DND-41 (cell line): ENCODE data around the gene KNDC1.

Experiments used
- CTCF ChIP-seq: IDR thresholded peaks from 2 replicates; pipeline ENCODE4 v1.5.1; 2012; ENCODE audit warnings: borderline replicate concordance, low read length, moderate library complexity, mild to moderate bottlenecking; ENCODE audit not compliant: poor library complexity, severe bottlenecking; ENCODE audit errors: extremely low read depth
- EZH2 ChIP-seq: IDR thresholded peaks from 3 replicates; pipeline ENCODE4 v1.6.1; 2012; ENCODE audit warnings: borderline replicate concordance, low read depth, mild to moderate bottlenecking, moderate library complexity, low read length, inconsistent platforms; ENCODE audit not compliant: severe bottlenecking

DNA sequence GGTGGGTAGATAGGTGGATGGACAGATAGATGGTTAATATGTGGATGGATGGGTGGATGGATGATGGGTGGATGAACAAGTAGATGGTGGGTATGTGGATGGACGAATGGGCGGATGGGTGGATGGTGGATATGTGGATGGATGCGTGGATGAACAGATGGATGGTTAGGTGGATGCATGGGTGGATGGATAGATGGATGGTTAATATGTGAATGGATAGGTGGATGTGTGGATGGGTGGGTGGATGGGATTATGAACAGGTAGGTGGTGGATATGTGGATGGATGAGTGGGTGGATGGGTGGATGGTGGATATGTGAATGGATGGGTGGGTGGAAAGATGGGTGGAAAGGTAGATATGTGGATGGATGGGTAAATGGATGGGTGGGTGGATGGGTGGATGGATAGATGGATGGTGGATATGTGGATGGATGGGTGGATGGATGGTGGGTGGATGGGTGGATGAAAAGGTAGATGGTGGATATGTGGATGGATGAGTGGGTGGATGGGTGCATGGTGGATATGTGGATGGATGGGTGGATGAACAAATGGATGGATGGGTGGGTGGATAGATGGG lies 14.8 kb downstream of the KNDC1 start:
- TF ChIP-seq CTCF (no peak), EZH2 (no peak)
